Measurements from ENCODE around the gene LY6G6F. TPM values are rescaled to one million over a fixed set of nuclear protein-coding genes. Genes with fewer than 3 reads are reported as not detected.

Gene LY6G6F
- total and polyA plus RNA-seq, 2 of the 13 experiments (the other 11 are each of a cell fraction or from before 2014, with no cell fraction given), result not detected

DNA sequence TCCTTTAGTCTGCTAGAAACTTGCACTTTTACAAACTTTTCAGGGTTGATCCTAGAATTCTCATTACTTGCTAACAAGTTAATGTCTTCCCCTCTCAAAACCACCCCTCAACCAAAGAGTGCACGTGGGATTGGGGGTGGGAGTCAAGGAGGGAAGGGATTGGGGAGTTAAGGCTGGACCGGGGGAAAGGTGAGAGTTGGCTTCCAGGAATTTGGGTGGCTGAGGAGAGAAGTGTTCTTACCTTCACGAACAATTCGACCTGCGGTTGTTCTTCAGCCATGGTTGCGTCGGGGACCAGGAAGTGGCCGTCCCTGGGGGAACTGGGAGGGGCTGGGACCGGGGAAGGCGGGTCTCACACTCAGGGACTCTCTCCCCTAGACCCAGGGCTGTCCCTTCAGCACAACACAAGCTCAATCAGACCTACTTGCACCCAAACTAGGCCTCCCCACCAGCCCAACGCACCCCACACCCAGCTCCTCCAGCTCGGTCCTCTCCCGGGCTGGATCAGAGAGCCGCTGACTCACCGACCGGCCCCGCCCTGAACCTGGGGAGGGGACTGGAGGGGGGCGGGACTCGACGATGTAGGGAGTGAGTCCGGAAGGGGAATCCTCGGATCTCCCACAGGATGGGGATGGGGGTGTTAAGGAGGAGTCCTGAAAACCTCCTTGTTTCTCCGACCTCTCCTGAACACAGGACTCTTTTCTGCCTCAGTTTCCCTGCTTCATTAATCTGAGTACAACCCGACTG is 29.5 kb downstream of the LY6G6F start, which contains the start of gene CLIC1 (continued):
- TF ChIP-seq IKZF5 (CRISPR knock-in tag; IDR thresholded peaks at IDR 0.05) (peak; percentile 94), ZNF296 (CRISPR knock-in tag; conservative IDR thresholded peaks at IDR 0.05) (no peak), MED13 (CRISPR knock-in tag; IDR thresholded peaks at IDR 0.05) (no peak), FOXJ3 (CRISPR knock-in tag; IDR thresholded peaks at IDR 0.05; ENCODE audit: borderline replicate concordance) (no peak), ZMAT3 (CRISPR knock-in tag; conservative IDR thresholded peaks at IDR 0.05) (peak; percentile 60; the same call in 1 of the 2 replicates), ZNF709 (CRISPR knock-in tag; IDR thresholded peaks at IDR 0.05) (no peak), ZNF460 (CRISPR knock-in tag; IDR thresholded peaks at IDR 0.05; ENCODE audit: borderline replicate concordance) (no peak), ZNF468 (CRISPR knock-in tag; IDR thresholded peaks at IDR 0.05) (no peak), MXD4 (CRISPR knock-in tag; IDR thresholded peaks at IDR 0.05) (peak; percentile 73), ZNF207 (IDR thresholded peaks at IDR 0.05; ENCODE audit: borderline replicate concordance) (no peak), RORA (CRISPR knock-in tag; IDR thresholded peaks at IDR 0.05) (no peak), RNF2 (conservative IDR thresholded peaks at IDR 0.05; ENCODE audit: low read depth) (no peak), XRCC5 (optimal IDR thresholded peaks at IDR 0.05; ENCODE audit: low read length) (no peak), HHEX (CRISPR knock-in tag; IDR thresholded peaks at IDR 0.05) (no peak), NR2F6 (IDR thresholded peaks at IDR 0.05) (no peak; the same call in 1 of the 2 replicates), NR2F6 (CRISPR knock-in tag; IDR thresholded peaks at IDR 0.05) (0 out of 2 replicates have a peak, but pooled peaks have one; percentile 28), TBP (CRISPR knock-in tag; IDR thresholded peaks at IDR 0.05) (no peak), NFIB (CRISPR knock-in tag; IDR thresholded peaks at IDR 0.05; ENCODE audit: borderline replicate concordance) (no peak), ZNF350 (CRISPR knock-in tag; IDR thresholded peaks at IDR 0.05; ENCODE audit: borderline replicate concordance, low read depth) (peak; percentile 70), ZNF512 (CRISPR knock-in tag; IDR thresholded peaks at IDR 0.05) (no peak), MTA3 (CRISPR knock-in tag; IDR thresholded peaks at IDR 0.05) (no peak), RFXAP (CRISPR knock-in tag; IDR thresholded peaks at IDR 0.05; ENCODE audit: borderline replicate concordance) (no peak; the same call in none of the 2 replicates), ZNF253 (CRISPR knock-in tag; IDR thresholded peaks at IDR 0.05; ENCODE audit: borderline replicate concordance) (no peak), EEA1 (CRISPR knock-in tag; IDR thresholded peaks at IDR 0.05; ENCODE audit: borderline replicate concordance) (no peak), ZNF564 (CRISPR knock-in tag; IDR thresholded peaks at IDR 0.05) (no peak), ZSCAN30 (CRISPR knock-in tag; IDR thresholded peaks at IDR 0.05) (no peak)
- TF ChIP-seq, protein P1, sequence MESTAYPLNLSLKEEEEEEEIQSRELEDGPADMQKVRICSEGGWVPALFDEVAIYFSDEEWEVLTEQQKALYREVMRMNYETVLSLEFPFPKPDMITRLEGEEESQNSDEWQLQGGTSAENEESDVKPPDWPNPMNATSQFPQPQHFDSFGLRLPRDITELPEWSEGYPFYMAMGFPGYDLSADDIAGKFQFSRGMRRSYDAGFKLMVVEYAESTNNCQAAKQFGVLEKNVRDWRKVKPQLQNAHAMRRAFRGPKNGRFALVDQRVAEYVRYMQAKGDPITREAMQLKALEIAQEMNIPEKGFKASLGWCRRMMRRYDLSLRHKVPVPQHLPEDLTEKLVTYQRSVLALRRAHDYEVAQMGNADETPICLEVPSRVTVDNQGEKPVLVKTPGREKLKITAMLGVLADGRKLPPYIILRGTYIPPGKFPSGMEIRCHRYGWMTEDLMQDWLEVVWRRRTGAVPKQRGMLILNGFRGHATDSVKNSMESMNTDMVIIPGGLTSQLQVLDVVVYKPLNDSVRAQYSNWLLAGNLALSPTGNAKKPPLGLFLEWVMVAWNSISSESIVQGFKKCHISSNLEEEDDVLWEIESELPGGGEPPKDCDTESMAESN (CRISPR knock-in tag; conservative IDR thresholded peaks at IDR 0.05), result peak; percentile 45; the same call in 1 of the 2 replicates
